Measurements from ENCODE around the gene RRP9.
"Not testable (repeated sequence)": the region's sequence is repeated elsewhere in the genome, so short reads cannot be mapped to it uniquely, and the experiment has no call there.

RRP9 gene

DNA sequence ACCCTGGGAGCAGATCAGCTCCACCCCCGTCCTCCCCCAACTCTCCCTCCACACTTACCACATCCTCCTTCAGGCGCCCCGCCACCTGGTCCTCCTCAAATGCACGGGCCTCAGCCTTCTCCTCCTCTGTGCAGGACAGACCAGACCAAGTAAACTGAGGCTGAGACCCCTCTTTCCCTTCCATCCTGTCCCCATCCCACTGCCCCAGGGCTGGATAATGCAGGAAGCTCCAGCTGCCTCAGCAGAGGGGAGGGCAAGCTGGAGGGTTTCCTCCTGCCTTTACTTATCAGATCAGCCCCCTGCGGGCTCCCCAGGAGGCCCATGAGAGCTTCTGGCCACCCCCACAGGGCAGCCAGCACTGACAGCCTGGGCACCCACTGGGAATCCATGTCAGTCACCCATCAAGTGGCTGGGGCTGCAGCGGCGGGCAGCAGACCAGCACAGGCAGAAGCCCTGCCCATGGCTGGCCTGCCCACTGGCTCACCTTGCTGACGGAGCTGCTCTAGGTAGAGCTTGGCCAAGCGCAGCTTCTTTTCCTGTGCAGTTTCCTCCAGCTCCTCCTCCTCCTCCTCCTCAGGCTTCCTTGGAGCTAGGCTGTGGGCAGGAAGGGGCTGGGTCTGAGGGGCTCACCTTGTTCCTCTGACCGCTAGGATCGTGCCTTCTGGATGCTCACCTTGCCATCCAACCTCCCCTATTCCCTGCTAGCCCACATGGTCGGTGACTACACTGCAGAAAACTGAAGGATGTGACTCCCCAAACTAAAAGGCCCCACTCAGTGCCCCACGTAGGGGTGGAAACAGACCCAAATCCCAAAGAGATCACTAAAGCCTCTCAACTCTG, 3.9 kb downstream of the RRP9 start:
- no peak for DNase-seq (ENCODE audit: low read depth)

GRCh38 chr3:51937014-51937413, 4.7 kb downstream of the RRP9 start:
- no peak for DNase-seq (ENCODE audit: low read depth)

DNA sequence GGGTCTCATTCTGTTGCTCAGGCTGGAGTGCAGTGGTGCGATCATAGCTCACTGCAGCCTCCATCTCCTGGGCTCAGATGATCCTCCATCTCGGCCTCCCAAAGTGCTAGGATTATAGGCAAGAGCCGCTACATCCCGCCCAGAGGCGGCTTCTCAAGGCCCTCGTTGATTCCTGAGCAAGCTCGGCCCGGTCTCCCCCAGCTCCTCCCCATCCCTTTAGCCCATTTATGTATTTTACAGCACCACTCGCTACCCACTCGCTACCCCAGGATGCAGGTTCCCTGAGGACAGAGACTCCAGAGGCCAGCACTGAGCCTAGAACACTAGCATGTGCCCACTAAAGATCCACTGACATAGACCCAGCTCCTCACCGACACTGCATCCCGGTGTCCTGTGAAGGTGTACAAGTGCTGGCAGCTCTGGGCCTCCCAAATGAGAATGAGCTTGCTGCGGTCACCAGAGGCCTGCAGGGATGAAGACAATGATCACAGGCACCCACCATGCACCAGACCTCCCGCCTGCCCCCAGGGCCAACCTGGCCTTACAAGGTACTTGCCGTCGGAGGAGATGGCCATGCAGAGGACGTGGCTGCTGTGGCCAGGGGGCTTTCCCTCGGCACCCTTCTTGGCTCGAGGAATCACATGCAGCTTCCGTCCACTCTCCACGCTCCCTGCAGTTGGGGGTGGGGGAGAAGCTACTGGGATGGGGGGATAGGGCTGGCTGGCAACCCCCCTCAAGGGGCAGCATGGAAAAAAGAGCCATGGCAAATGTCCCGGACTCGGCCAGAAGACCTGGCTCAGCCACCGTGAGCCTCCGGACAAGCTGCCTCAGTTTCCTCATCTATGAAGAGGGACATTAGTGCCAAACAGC, 5.6 kb downstream of the RRP9 start:
- DNase-seq (ENCODE audit: low read depth), result no peak

GRCh38 chr3:51934991-51935885, 6.5 kb downstream of the RRP9 start:
- DNase-seq (ENCODE audit: low read depth), result no peak

DNA sequence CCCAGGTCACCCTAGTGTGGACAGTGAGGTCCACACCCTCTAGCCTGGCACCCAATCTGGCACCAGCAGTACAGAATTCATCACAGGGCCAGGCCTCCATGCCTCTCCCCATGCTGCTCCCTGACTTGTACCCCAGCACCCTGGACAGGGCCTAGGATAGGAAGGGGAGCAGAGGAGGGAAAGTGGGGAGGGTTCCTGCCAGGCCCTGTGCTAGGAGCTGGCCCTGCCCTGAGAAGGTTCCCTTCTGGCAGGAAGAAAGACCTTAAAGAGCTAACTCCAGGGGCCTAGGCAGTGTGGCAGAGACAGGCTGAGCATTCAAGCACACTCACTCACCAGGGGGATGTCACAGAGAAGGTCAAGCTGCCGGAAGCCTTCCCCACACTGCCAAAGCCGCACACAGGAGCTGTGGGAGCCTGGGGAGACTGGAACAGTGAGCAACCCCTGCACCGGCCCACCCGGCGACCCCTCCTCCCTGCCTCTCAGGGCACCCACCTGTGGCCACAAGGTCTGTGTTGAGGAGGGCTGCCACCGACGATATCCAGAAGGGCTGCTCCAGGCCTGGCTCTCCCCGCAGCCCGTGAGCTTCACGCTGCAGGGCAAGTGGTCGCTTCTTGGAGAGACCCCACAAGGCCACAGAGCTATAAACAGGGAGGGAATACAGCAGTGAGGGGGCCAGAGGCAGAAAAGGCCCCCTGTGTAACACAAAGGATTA, 7.4 kb downstream of the RRP9 start:
- DNase-seq (ENCODE audit: low read depth), result no peak

DNA sequence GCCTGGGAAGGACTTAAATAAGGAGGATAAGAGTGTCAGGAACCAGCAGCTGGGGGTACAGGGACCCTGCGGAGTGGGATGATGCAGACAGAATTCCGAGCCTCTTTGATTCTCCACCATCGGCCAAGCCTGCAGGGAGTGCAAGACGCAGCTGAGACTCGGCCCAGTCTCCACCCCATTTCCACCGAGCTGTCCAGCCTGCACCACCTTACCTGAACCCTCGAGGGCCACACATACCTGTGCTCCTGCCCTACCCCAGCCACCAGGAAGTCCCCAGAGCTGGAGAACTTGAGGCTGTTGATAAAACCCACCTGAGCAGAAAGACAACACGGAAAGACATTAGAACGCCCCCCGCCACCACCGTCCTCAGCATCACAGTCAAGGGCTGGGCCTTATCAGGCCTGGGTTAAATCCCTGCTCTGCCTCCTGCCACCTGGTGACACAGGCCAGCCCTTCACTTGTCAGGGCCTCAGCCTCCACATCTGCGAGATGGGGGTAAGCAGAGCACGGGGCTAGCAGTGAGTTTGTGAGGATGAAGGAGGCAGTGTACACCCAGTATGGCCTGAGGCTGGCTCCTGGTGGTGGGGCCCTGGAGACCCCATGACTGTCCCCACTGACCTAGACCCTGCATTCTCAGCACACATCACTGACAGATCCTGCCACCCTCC, 8.1 kb downstream of the RRP9 start:
- DNase-seq (ENCODE audit: low read depth), result no peak

DNA sequence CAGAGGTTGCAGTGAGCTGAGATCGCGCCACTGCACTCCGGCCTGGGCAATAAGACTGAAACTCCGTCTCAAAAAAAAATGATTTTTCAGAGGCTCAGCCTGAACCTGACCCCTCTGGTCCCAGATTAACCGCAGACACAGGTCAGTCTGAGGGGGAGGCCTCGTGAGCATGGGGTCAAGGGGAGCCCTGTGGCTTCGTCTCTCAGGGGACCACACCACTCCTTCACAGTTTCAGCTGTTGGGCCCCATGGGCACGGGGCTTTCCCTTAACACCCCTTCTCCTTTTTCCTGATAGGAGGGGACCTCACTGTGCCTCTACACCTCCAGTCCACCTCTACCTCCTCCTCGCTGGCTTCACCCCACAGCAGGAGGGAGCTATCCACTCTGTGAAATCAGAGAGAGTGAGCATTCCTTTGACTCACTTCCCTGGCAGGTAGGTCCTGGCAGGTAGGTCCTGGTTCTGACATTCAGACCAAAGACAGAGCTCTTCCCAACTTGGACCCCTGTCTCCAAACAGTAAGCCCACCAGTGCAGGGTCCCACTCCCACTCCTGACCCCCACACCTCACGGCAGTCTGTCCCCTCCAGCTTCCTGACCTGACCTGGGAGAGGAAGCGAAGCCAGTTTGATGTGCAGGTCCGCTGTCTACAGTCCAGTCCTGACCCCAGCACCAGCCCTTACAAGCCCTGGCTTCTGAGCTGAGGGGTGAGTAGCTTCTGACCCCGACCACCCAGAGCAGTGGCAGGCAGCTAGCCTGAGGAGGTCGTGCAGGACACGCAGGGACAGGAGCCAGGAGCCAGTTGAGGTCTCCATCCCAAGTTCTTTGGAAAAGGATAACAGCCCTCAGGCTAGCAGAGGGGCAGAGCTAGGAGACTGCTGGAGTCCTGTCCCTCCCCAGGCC, 9.0 kb downstream of the RRP9 start:
- no peak for DNase-seq (ENCODE audit: low read depth)

DNA sequence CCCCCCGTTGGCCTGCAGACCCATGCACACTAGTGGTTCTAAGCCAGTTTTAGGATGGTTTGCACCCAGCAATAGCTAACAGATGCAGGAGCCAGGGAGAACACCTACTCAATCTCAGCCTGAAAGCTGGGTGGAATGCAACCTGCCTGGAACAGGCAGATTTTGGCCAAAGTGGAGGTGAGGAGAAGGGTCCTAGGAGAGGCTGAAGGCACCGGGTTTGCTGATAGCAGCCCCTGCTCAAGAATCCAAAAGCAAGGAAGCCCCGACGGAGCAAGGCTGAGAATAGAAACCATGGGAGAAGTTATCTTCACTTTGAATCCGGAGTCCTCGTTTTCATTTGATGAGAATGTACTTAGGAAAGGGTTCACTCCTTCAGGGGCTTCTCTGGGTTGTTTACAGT, 9.9 kb downstream of the RRP9 start:
- no peak for DNase-seq (ENCODE audit: low read depth)

DNA sequence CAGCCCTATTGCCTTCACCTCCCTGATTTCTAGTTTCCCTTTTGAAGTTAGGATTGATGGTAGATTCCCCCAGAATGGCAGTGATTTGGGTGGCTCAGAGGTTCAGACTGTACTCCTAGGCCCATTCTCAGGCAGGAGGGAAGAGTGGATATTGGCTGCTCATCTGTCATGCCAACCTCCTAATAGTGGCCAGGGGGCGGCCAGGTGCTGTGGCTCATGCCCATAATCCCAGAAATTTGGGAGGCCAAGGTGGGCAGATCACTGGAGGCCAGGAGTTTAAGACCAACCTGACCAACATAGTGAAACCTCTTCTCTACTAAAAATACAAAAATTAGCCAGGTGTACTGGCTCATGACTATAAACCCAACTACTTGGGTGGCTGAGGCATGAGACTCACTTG, 11.3 kb downstream of the RRP9 start:
- no peak for DNase-seq (ENCODE audit: low read depth)

- DNase-seq (ENCODE audit: low read depth), result no peak
Measured at GRCh38 chr3:51929420-51930003, 12.2 kb downstream of the RRP9 start.

DNA sequence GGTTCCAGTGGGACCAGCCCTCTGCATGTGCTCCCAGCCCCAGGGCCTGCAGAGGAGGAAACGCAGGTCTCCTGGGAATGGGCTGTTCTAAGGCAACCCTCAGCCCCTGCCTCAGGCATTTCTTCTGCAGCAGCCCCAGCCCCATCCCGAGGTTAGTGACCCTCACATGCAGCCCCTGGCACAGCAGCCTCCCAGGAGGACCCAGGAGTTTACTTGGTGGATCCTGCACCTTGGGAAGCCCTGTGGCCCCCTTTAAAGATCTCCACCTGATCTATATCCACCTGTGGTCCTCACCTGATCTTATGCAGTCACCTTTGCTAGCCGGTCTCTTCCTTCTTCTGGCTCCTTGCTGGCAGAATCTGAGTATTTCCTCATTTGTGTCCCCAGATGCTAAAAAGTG, 12.7 kb downstream of the RRP9 start:
- DNase-seq (ENCODE audit: low read depth), result not testable (repeated sequence)

DNA sequence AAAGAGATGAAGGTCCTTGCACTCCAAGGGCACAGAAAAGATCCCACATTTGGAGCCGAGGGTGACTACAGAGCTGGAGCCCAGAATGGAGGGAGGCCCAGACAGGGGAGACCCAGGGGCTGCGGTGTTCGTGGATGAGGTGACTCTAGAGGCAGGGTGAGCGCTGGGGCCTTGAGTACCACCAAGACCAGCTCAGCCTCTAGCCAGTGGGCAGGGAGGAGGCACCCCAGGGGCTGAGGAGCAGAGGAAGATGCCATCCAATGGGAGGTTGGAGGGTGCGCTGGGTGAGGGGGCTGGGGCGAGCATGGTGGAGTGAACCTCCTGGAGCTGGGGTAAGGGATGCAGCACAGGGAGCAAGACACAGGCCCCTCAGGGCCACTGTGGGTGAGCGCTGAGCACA, 13.3 kb downstream of the RRP9 start:
- no peak for DNase-seq (ENCODE audit: low read depth)

DNA sequence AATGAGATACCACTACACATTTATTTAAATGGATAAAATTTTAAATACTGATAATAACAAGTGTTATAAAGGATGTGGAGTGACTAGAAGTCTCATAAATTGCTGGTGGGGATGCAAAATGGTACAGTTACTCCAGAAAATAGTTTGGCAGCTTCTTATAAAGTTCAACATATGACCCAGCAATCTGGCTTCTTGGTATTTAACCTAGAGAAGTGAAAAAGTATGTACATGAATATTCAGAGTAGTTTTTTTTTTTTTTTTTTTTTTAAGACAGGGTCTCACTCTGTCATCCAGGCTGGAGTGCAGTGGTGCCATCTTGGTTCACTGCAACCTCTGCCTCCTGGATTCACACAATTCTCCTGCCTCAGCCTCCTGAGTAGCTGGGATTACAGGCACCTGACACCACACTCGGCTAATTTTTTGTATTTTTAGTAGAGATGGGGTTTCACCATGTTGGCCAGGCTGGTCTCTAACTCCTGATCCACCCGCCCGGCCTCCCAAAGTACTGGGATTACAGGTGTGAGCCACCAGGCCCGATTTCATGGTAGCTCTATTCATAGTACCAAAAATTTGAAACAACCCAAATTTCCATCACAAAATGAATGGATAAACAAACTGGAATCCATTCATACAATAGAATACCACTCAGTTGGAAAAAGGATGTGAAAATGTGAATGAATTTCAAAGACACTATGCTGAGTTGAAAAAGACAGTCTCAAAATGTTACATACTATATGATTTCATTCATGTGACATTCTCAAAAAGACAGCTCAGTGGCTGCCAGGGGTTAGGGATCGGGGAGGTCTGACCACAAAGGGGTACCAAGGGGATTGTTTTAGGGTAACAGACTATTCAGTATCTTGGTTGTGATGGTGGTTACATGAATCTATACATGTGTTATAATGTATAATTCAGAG, 14.4 kb downstream of the RRP9 start:
- no peak for DNase-seq (ENCODE audit: low read depth)

DNA sequence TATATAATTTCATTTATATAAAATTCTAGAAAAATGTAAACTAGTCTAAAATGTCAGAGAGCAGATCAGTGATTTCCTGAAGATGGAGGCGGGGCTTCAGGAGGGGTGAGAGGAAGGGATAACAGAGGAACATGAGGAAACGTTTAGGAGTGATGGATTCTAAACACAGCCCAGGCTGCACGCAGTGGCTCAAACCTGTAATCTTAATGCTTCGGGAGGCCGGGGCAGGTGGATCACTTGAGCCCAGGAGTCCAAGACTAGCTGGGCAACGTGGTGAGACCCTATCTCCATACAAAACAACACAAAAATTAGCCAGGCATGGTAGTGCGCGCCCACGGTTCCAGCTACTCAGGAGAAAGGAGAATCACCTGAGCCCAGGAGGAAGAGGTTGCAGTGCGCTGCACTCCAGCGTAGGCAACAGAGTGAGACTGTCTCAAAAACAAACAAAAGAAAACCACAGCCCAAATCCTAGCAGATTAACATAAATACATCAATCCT, 20.6 kb downstream of the RRP9 start:
- no peak for DNase-seq (ENCODE audit: low read depth)

- DNase-seq (ENCODE audit: low read depth), result no peak
Measured at GRCh38 chr3:51916418-51916817, 25.3 kb downstream of the RRP9 start.

GRCh38 chr3:51908026-51908425, 33.7 kb downstream of the RRP9 start:
- no peak for DNase-seq (ENCODE audit: low read depth)

DNA sequence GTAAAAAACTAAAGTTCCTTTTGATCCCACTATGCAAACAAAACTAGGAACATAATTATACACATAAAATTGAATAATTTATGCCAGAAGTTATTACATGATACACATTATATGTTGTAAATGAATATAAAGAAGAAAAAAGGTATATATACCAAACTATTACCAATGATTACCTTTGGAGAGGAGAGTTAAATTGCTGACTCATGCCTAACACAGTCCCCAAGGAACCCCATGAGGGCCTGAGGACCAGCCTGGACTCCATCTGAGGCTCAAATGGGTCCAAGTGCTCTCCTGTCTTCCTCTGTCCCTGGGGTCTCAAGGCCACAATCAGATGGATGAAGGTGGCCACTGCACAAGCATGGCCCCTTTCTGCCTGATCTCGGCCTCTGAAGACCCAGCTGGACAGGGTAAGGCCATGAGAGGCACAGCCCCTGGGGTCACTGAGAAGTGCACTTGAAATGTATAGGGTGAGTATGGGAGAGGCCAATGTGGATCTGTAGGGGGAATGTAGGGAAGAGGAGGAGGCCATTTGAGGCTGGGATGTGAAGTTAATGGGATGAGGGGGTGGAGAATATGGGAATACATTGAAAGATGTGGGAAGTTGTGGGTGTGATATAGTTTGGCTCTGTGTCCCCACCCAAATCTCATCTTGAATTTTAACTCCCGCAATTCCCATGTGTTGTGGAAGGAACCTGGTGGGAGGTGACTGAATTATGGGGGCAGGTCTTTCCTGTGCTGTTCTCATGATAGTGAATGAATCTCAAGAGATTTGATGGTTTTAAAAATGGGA, 37.5 kb downstream of the RRP9 start:
- DNase-seq (ENCODE audit: low read depth), result no peak

Measured in GM04504 (cell line).